GM19035 (cell line): ENCODE results near the gene SERTAD3.
"Not testable (repeated sequence)": the region's sequence is repeated elsewhere in the genome, so short reads cannot be mapped to it uniquely, and the experiment has no call there.

Experiments
- ATAC-seq: cut with Tn5 transposase; IDR thresholded peaks from one replicate; pipeline ENCODE4 v1.9.1; 2021; ENCODE audit not compliant: unreplicated experiment

Gene SERTAD3

GRCh38 chr19:40444000-40444824 lies at the start of gene SERTAD3:
Gene SERTAD3 (minus strand): TSS chr19:40444335. CDS start chr19:40442080, 2,255 bp downstream.
- peak; percentile 69 for ATAC-seq

- ATAC-seq, result no peak
Measured at GRCh38 chr19:40493778-40494177, 49.6 kb upstream of the SERTAD3 start.

- ATAC-seq, result no peak
Measured at GRCh38 chr19:40492274-40492673, 48.1 kb upstream of the SERTAD3 start.

- no peak for ATAC-seq
Measured at GRCh38 chr19:40489882-40490230, 45.7 kb upstream of the SERTAD3 start.

GRCh38 chr19:40486017-40486416 lies 41.9 kb upstream of the SERTAD3 start:
- ATAC-seq, result no peak

GRCh38 chr19:40475878-40476644 lies 31.9 kb upstream of the SERTAD3 start:
- ATAC-seq, result not testable (repeated sequence)

GRCh38 chr19:40474737-40475136 lies 30.6 kb upstream of the SERTAD3 start:
- ATAC-seq, result no peak

GRCh38 chr19:40472516-40472915 lies 28.4 kb upstream of the SERTAD3 start:
- ATAC-seq, result no peak

- no peak for ATAC-seq
Measured at GRCh38 chr19:40471111-40471510, 27.0 kb upstream of the SERTAD3 start.

GRCh38 chr19:40469011-40469410 lies 24.9 kb upstream of the SERTAD3 start:
- ATAC-seq, result no peak

- no peak for ATAC-seq
Measured at GRCh38 chr19:40466985-40467734, 23.0 kb upstream of the SERTAD3 start, which contains the start of gene SPTBN4. Gene SPTBN4 (plus strand): TSS chr19:40467001. CDS start chr19:40472622, 5,621 bp downstream.

- ATAC-seq, result peak; percentile 35
Measured at GRCh38 chr19:40466219-40466984, 22.3 kb upstream of the SERTAD3 start.

- ATAC-seq, result peak; percentile 88
Measured at GRCh38 chr19:40465557-40466218, 21.6 kb upstream of the SERTAD3 start, which contains the start of gene BLVRB. Gene BLVRB (minus strand): TSS chr19:40465745. CDS start chr19:40465688, 57 bp downstream.

- no peak for ATAC-seq
Measured at GRCh38 chr19:40465025-40465556, 21.0 kb upstream of the SERTAD3 start.

GRCh38 chr19:40464059-40465024 lies 20.2 kb upstream of the SERTAD3 start:
- ATAC-seq, result no peak

- not testable (repeated sequence) for ATAC-seq
Measured at GRCh38 chr19:40463587-40464037, 19.5 kb upstream of the SERTAD3 start.

- no peak for ATAC-seq
Measured at GRCh38 chr19:40461669-40462221, 17.6 kb upstream of the SERTAD3 start.

GRCh38 chr19:40460185-40460584 lies 16.1 kb upstream of the SERTAD3 start:
- no peak for ATAC-seq
